K562 (cell line): ENCODE results near the gene KRTAP1-5. TPM values are rescaled to one million over a fixed set of nuclear protein-coding genes. Genes with fewer than 3 reads are reported as not detected.

Experiments
- ATAC-seq: fragments of 200-7000 bp; cut with Tn5 transposase; 3 replicates; pipeline ENCODE4 v1.9.1; 2020; ENCODE audit warnings: moderate library complexity
- BruUV-seq: library from RNA; stranded (reverse); fragments of 400-500 nt; replicated peaks from 2 replicates; lab custom pipeline; 2021; lab: Mats Ljungman, UMichigan
- CTCF ChIA-PET: fragments of 300-600 bp; formaldehyde crosslinking; extraction: SDS; loops from one replicate; lab custom pipeline; 2021; ENCODE audit warnings: low intra/inter-chr PET ratio; lab: Yijun Ruan, JAX
- POLR2A ChIA-PET: fragments of 300-600, 350-650 bp; sonication (Branson Sonifier 250); formaldehyde crosslinking; extraction: SDS; loops from one replicate; lab custom pipeline; 2021; ENCODE audit warnings: antibody characterized with exemption, inconsistent platforms; lab: Yijun Ruan, JAX
- DNase-seq, 4 experiments: peaks; one replicate each; pipeline versions ENCODE4 v3.0.0 to v3.0.0-alpha.2; 2011 to 2018; ENCODE audit warnings: low spot score in 3 of 4, mixed read lengths in 3 of 4; ENCODE audit errors: extremely low read depth in 1 of 4
- FAIRE-seq: peaks from 2 replicates; lab custom pipeline; 2011; peaks lifted over from hg19 to GRCh38; lab: Jason Lieb, UNC
- H2AFZ ChIP-seq: 2 replicates; pipeline ENCODE4 v1.6.0; 2011; ENCODE audit warnings: low read depth, low read length, control low read depth, inconsistent platforms
- H3K27ac ChIP-seq: fragments of 200-600 bp; 3 replicates; pipeline ENCODE4 v1.8.0; 2011; ENCODE audit warnings: low read depth, mild to moderate bottlenecking, control low read depth, inconsistent platforms, low read length, moderate library complexity, mixed read lengths; ENCODE audit errors: extremely low read depth
- H3K27me3 ChIP-seq, 2 experiments: fragments of 300-600 bp in 1 of 2; 2 replicates in 1 of 2; 3 replicates in 1 of 2; pipeline versions ENCODE4 v1.6.0 to v1.8.0; 2011; ENCODE audit warnings: inconsistent platforms in 2 of 2, low read length in 2 of 2, mild to moderate bottlenecking in 1 of 2, mixed read lengths in 1 of 2, moderate library complexity in 1 of 2; ENCODE audit not compliant: control insufficient read depth in 2 of 2, insufficient read depth in 2 of 2
- H3K36me3 ChIP-seq: fragments of 300-600 bp; 3 replicates; pipeline ENCODE4 v1.8.0; 2011; ENCODE audit warnings: mild to moderate bottlenecking, low read length, inconsistent platforms; ENCODE audit not compliant: control insufficient read depth, insufficient read depth
- H3K4me1 ChIP-seq, 2 experiments: fragments of 200-600 bp in 1 of 2; replicated peaks in 1 of 2; 2 replicates in 1 of 2; 3 replicates in 1 of 2; pipeline versions ENCODE4 v1.5.1 to v1.8.0; 2011; ENCODE audit warnings: inconsistent platforms in 2 of 2, low read length in 2 of 2, mild to moderate bottlenecking in 1 of 2, mixed read lengths in 1 of 2, moderate library complexity in 1 of 2; ENCODE audit not compliant: control insufficient read depth in 2 of 2, insufficient read depth in 2 of 2
- H3K4me2 ChIP-seq: 2 replicates; pipeline ENCODE4 v1.6.1; 2011; ENCODE audit warnings: low read length, control low read depth, inconsistent platforms, mixed read lengths; ENCODE audit not compliant: insufficient read depth
- H3K4me3 ChIP-seq: fragments of 200-600 bp; sonication (generic), shearing (Covaris generic); 2 replicates; pipeline ENCODE4 v1.5.1; 2016; ENCODE audit warnings: control low read depth, inconsistent platforms
- H3K79me2 ChIP-seq: fragments of 200-600 bp; 3 replicates; pipeline ENCODE4 v1.8.0; 2011; ENCODE audit warnings: low read length, inconsistent platforms; ENCODE audit not compliant: control insufficient read depth, insufficient read depth
- H3K9ac ChIP-seq, 2 experiments: 2 replicates each; pipeline versions ENCODE4 v1.6.0 to v1.6.1; 2011; ENCODE audit warnings: low read depth in 2 of 2, low read length in 2 of 2, control low read depth in 1 of 2, inconsistent platforms in 1 of 2, mild to moderate bottlenecking in 1 of 2, mixed read lengths in 1 of 2; ENCODE audit not compliant: insufficient read depth in 1 of 2
- H3K9me1 ChIP-seq: one replicate; pipeline ENCODE4 v1.6.0; 2011; ENCODE audit warnings: inconsistent platforms, mild to moderate bottlenecking, low read length, moderate library complexity; ENCODE audit not compliant: control insufficient read depth, insufficient read depth
- H3K9me3 ChIP-seq: replicated peaks from 2 replicates; pipeline ENCODE4 v1.5.1; 2011; ENCODE audit warnings: low read depth, low read length, inconsistent platforms; ENCODE audit not compliant: control insufficient read depth, insufficient read depth
- H4K20me1 ChIP-seq: replicated peaks from 2 replicates; pipeline ENCODE4 v1.6.1; 2011; ENCODE audit warnings: low read length, inconsistent platforms, mixed read lengths; ENCODE audit not compliant: control insufficient read depth, insufficient read depth
- CCAR2 ChIP-seq: fragments of 200-400 bp; formaldehyde crosslinking; IDR thresholded peaks from 2 replicates; pipeline ENCODE4 v1.6.1; 2017; ENCODE audit warnings: mild to moderate bottlenecking, low read depth, low read length
- NRF1 ChIP-seq, 2 experiments: fragments of 450-650 bp; IDR thresholded peaks in 1 of 2; conservative IDR thresholded peaks in 1 of 2; 2 replicates each; pipeline ENCODE4 v1.6.1; 2014; ENCODE audit warnings: mild to moderate bottlenecking in 2 of 2
- POU5F1 ChIP-seq: fragments of 150-350 bp; IDR thresholded peaks from 2 replicates; pipeline ENCODE4 v1.6.1; 2014; ENCODE audit warnings: borderline replicate concordance, low read length, low read depth, mild to moderate bottlenecking; ENCODE audit not compliant: partially characterized antibody
- TCFL5 ChIP-seq: fragments of 250-450 bp; sonication (Bioruptor Pico); conservative IDR thresholded peaks from 2 replicates; pipeline ENCODE4 v1.6.1; 2021; ENCODE audit warnings: mild to moderate bottlenecking, moderate library complexity, matching md5 sums
- WHSC1 ChIP-seq: IDR thresholded peaks from one replicate; pipeline ENCODE4 v1.6.1; 2012; ENCODE audit warnings: low read length, control low read depth, inconsistent platforms
- ZBTB7A ChIP-seq: IDR thresholded peaks from 2 replicates; pipeline ENCODE4 v1.6.1; 2011; ENCODE audit warnings: low read depth, mild to moderate bottlenecking, low read length, moderate library complexity, borderline replicate concordance; ENCODE audit not compliant: control insufficient read depth
- ZNF124 ChIP-seq: sonication (generic); formaldehyde crosslinking; IDR thresholded peaks from 2 replicates; pipeline ENCODE4 v1.8.1; 2022; ENCODE audit warnings: missing genetic modification reagents
- ZNF408 ChIP-seq: fragments of 250-450 bp; sonication (Bioruptor Pico); IDR thresholded peaks from 2 replicates; pipeline ENCODE4 v1.4.0; 2020; ENCODE audit warnings: low read depth, mild to moderate bottlenecking, moderate library complexity
- WGBS: fragments of 100-300 bp; shearing (Covaris generic); methylation state at CpG from one replicate; pipeline ENCODE4 v1.1.6; 2016; ENCODE audit warnings: low coverage, mixed read lengths; ENCODE audit not compliant: insufficient coverage; ENCODE audit errors: missing lambda C conversion rate; 5-methylcytosine and 5-hydroxymethylcytosine counted together
- in situ Hi-C: fragments of 300-500 bp; cut with MboI; formaldehyde crosslinking; loops from 4 replicates; pipeline ENCODE4 v1.15.0; 2018; ENCODE audit warnings: inconsistent platforms, mixed read lengths
- intact Hi-C: fragments of 100-400 bp; cut with micrococcal nuclease; formaldehyde crosslinking; loops from 2 replicates; pipeline ENCODE4 v1.14.2; 2022
- polyA plus RNA-seq, 8 experiments: library from polyadenylated mRNA; depleted of rRNA in 4 of 8; stranded (reverse) in 5 of 8; unstranded in 3 of 8; fragments of >200 nt; fragmentation: Nextera tagmentation in 2 of 8; fragmentation: Illumina TruSeq in 1 of 8; extraction: Ambion mirVana in 2 of 8; extraction: Trizol in 1 of 8; gene quantifications; 2 replicates each; pipeline versions ENCODE4 v1.2.1 to v1.2.3, GENCODE V29; 2011 to 2014; ENCODE audit warnings: inconsistent platforms in 1 of 8, missing spikeins in 1 of 8
- total RNA-seq, 7 experiments: library from RNA; depleted of rRNA in 6 of 7; stranded (reverse); fragments of >200 nt in 6 of 7; fragmentation: Illumina TruSeq in 2 of 7; extraction: Trizol in 2 of 7; gene quantifications; 2 replicates each; pipeline versions ENCODE4 v1.2.1 to v1.2.3, GENCODE V29; 2011 to 2021; ENCODE audit warnings: low replicate concordance in 1 of 7
- TF ChIP-seq, protein P1 (sequence below): sonication (generic); formaldehyde crosslinking; IDR thresholded peaks from 2 replicates; pipeline ENCODE4 v1.8.1; 2023; ENCODE audit warnings: mild to moderate bottlenecking, missing genetic modification reagents
- TF ChIP-seq, protein P2 (sequence below): sonication (generic); formaldehyde crosslinking; IDR thresholded peaks from 2 replicates; pipeline ENCODE4 v1.8.0; 2022; ENCODE audit warnings: mild to moderate bottlenecking, missing genetic modification reagents

Gene KRTAP1-5
- total and polyA plus RNA-seq, 9 of the 15 experiments (the other 6 are each of a cell fraction or from before 2014, with no cell fraction given) = not detected

GRCh38 chr17:41029633-41030245, 2.7 kb upstream of the KRTAP1-5 start, which contains the start of gene KRTAP1-4:
KRTAP1-4 (minus strand) TSS chr17:41030195; CDS start chr17:41030078, 117 bp downstream.
- H3K9me3 ChIP-seq = no peaks in the 10 kb centered on the region
- BruUV-seq = no TSS peak
- ATAC-seq (no peak), DNase-seq (no peak), FAIRE-seq (no peak)
- H4K20me1 ChIP-seq = no peaks in the 10 kb centered on the region
- peaks cover 0 to 21% of the 10 kb centered on the region in 2 experiments; a peak in 2 of 5 replicates for H3K27me3 ChIP-seq
- H3K4me3 ChIP-seq = no peak within 1 kb of the TSS
- H3K4me1 ChIP-seq = peaks cover 0 to 4% of the 10 kb centered on the region in 2 experiments; a peak in 1 of 5 replicates
- no peak within 1 kb of the TSS for H3K9ac ChIP-seq
- ChIA-PET CTCF (no interaction called here), POLR2A (interaction anchor here (0.6 to 1.0 kb wide), 2 partner anchors 29 to 48 kb away, joined by 4 read pairs; no protein-coding TSS in a partner anchor)
- under 1% methylated on average over 12 of the region's 12 CpGs for WGBS
- no peak within 1 kb of the TSS for H3K27ac ChIP-seq
- intact Hi-C loops = no loop called here
- H3K4me2 ChIP-seq = no peak within 1 kb of the TSS
- H3K36me3 ChIP-seq = no peaks in the 10 kb centered on the region
- no peaks in the 10 kb centered on the region for H3K9me1 ChIP-seq
- H3K79me2 ChIP-seq = no peaks in the 10 kb centered on the region
- TF ChIP-seq ZNF124 (no peak), NRF1 (conservative IDR thresholded peaks at IDR 0.05 in 1 of 2, IDR thresholded peaks at IDR 0.05 in 1 of 2) (no peak), TCFL5 (CRISPR knock-in tag) (no peak), WHSC1 (no peak), ZBTB7A (no peak), POU5F1 (no peak), ZNF408 (no peak), CCAR2 (no peak)
- TF ChIP-seq, protein P1, sequence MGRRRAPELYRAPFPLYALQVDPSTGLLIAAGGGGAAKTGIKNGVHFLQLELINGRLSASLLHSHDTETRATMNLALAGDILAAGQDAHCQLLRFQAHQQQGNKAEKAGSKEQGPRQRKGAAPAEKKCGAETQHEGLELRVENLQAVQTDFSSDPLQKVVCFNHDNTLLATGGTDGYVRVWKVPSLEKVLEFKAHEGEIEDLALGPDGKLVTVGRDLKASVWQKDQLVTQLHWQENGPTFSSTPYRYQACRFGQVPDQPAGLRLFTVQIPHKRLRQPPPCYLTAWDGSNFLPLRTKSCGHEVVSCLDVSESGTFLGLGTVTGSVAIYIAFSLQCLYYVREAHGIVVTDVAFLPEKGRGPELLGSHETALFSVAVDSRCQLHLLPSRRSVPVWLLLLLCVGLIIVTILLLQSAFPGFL (CRISPR knock-in tag) = no peak
- TF ChIP-seq, protein P2, sequence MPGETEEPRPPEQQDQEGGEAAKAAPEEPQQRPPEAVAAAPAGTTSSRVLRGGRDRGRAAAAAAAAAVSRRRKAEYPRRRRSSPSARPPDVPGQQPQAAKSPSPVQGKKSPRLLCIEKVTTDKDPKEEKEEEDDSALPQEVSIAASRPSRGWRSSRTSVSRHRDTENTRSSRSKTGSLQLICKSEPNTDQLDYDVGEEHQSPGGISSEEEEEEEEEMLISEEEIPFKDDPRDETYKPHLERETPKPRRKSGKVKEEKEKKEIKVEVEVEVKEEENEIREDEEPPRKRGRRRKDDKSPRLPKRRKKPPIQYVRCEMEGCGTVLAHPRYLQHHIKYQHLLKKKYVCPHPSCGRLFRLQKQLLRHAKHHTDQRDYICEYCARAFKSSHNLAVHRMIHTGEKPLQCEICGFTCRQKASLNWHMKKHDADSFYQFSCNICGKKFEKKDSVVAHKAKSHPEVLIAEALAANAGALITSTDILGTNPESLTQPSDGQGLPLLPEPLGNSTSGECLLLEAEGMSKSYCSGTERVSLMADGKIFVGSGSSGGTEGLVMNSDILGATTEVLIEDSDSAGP (CRISPR knock-in tag) = no peak
- in situ Hi-C loops = no loop called here
- H2AFZ ChIP-seq = no peak within 1 kb of the TSS
